Fibroblast of skin of scalp (primary cell): ENCODE measurements around the gene RHOBTB1. TPM values are rescaled to one million over a fixed set of nuclear protein-coding genes. Genes with fewer than 3 reads are reported as not detected.
"Not testable (repeated sequence)": the region's sequence is repeated elsewhere in the genome, so short reads cannot be mapped to it uniquely, and the experiment has no call there.

Source experiments
- DNase-seq: peaks from one replicate; pipeline ENCODE4 v3.0.0-alpha.2; 2013
- polyA plus RNA-seq, 2 experiments: library from polyadenylated mRNA; unstranded; fragments of 120-200 nt; gene quantifications; one replicate each; pipeline ENCODE4 v1.2.1, GENCODE V29; 2013; ENCODE audit not compliant: insufficient read length in 2 of 2

RHOBTB1 gene
- 17.2 TPM for polyA plus RNA-seq (2013, experiment 1 of 2; ENCODE audit: insufficient read length)
- 18.0 TPM for polyA plus RNA-seq (2013, experiment 2 of 2; ENCODE audit: insufficient read length)

DNA sequence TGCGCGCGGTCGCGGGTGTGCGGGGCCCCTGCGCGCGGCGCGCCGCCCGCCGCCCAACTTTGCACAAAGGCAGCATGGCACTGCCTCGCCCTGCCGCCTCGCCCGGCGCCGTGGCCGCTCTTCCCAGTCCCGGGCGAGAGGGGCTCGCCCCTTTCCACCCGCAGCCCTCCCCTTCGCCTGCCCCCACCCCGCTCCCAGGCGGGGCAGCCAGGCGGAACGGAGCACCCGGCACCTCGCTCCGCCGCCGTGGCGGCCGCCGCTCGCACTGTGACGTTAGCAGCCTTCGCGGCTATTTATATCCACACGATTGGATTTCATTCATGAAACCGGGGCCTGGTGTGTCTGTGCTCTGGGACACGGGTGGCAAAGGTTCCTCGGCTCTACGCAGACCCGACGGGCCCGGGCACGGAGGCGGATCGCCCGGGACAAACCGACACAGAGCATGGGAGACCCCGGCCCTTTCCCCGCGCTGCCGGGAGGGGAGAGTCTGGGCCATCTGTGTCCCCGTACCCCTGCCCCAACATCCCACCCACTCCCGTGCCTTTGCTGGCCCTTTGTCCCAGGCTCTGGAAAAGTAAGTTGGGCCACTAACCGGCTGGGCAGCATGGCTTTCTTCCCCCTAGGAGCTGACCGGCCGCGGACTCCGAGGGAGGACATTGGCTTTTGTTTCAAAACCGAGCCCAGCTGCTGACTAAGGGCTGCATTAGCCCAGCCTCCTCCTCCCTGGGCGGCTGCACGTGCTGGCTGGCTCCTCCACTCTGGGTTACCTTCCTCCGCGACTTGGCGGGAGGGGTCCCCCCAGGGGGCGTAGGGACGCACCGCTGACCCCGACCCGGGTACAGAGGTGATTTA is at the start of gene RHOBTB1:
TSS of gene RHOBTB1 (minus strand) at position 128 of the 852 bp plus-strand sequence. CDS start 32,643 bp downstream, outside the sequence.
- peak; percentile 88 for DNase-seq

GRCh38 chr10:60992636-60993035 is 48.7 kb upstream of the RHOBTB1 start:
- DNase-seq = peak; percentile 60

DNA sequence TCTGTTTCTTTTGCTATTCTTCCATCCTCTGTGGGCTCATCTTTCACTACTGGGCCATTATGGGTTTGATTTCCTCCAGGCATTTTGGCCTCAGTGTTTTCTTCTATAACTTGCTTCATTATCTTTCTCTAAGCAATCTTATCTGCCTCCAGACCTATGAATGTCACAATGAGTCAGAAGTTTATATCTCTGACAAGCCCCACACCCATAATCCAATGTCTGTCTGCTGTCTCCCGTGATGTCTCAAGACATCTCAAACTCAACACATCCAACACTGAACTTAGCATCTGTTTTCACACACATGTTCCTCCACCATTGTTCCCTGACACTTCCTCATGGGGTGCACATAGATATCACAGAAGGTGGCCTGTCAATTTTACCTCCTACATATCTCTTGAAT is 46.7 kb upstream of the RHOBTB1 start:
- DNase-seq = no peak

DNA sequence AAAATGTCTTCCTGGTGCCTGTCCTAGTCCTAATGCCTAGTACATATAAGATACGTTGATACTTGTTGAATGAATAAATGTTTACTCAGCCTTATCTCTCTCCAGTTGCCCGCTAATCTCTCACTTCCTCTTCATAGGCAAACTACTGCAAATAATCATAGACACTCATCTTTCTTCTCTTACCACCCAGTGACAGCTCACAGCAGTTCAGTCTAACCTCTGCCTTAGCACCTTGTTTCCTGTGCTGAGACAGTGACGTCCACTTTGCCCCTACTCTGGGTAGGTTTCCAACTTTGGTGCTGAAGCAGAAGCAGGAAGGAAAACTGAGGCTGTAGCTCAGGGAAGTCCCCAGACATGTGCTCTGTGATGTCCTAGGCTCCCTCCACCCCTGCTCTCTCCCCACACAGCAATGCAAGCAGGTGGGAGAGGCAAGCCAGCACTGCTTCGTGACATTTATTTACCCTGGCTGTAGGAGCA is 45.5 kb upstream of the RHOBTB1 start:
- no peak for DNase-seq

- no peak for DNase-seq
These were observed 42.8 kb upstream of the RHOBTB1 start for GRCh38 chr10:60986791-60987190.

DNA sequence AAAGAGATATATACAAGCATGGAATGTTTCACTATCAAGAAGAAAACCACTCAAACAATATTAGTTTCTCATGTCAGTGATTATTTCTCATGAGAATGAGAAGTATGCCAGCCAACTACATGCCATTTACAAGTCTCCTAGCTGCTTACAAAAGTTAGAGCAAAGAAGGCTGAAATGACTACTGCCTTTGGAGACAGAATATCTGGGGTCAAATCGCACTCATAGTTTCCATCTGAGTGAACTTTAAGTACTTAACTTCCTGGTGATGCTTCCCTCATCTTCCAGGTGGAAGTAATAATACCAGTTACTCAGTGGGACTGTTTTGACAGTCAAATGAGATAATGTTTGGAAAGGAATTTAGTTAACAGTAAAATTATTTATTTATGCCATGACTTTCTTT is 42.0 kb upstream of the RHOBTB1 start:
- DNase-seq = no peak

- DNase-seq = peak; percentile 71
These were observed 37.0 kb upstream of the RHOBTB1 start for GRCh38 chr10:60980997-60981396.

DNA sequence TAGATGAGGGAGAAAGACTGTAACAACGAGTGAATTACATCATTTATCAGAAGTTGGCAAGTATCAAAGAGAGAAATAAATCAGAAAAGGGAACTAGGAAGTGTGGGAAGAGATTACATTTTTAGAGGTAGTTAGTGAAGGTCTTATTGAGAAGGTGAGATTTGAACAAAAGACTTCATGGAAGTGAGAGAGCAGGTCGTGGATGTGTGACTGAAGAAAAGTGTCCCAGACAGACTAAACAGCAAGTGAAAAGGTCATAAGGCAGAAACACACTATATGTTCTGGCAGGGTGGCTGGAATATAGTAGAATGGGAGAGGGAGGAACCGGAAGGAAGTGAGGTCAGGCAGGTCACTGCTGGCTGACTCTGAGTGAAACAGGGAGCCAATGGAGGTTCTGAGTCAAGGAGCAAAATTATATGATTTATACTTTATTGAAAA is 35.7 kb upstream of the RHOBTB1 start:
- DNase-seq = no peak

GRCh38 chr10:60978287-60979115 is 34.5 kb upstream of the RHOBTB1 start:
- DNase-seq = peak; percentile 66

DNA sequence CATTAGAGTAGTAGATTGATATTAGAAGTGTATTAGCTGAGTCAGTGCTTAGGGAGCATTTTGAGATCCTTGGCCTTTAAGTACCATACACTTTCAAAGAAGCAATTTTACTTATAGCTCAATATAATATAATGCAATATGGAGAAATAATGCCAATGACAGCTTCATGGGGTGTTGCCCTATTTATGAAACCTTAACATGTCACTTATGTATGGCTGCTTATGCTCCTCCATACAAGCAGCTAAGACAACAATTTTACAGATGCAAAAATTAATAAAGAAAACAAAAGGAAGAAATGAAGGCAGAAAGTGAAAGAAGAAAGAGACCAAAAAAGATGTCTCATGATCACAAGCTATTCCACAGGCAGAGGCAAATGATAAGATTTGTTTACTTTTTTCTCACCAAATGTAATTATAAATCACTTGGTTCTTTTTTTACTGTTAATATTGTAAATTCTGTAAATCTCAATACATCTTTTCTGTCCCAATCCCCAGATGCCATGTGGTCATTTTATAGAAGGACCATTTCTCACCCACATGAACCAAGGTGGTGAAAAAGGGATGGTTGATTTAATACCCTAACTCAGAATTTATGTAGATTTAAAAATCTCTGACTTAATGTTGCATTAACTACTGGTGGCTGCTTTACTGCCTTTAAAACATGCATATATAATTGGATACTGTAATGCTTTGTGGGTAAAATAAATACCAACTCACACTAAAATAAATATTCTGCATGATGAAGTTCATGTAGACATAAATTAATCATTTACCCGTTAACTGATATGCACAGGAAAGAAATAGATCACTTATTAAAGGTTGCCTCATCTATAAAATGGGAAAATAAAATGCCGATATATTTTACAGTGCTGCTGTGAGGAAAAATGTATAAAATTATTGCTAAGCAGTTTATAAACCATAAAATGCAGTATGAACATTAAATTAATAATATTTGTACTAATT is 33.5 kb upstream of the RHOBTB1 start:
- no peak for DNase-seq

DNA sequence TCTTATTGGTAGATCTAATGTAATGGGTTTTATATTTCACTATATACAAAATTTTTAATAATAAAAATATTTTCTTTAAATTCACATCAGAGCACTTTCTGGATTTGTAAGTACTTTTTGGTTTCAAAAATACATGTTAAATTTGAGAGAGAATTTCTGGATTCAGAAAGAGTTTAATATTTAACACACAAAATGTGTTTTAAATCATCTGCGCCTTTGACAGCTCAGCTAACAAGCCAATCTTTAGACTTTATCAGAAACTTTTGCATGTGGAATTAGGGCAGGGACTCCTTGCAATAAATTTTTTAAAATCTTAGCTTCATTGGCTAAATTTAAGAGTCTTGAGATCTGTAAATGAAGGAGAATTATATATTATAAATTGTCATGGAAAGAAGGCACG is 32.7 kb upstream of the RHOBTB1 start:
- DNase-seq = no peak

- no peak for DNase-seq
These were observed 31.7 kb upstream of the RHOBTB1 start for GRCh38 chr10:60975716-60976115.

- peak; percentile 34 for DNase-seq
These were observed 30.6 kb upstream of the RHOBTB1 start for GRCh38 chr10:60974463-60975149.

- DNase-seq = no peak
These were observed 29.1 kb upstream of the RHOBTB1 start for GRCh38 chr10:60973086-60973485.

DNA sequence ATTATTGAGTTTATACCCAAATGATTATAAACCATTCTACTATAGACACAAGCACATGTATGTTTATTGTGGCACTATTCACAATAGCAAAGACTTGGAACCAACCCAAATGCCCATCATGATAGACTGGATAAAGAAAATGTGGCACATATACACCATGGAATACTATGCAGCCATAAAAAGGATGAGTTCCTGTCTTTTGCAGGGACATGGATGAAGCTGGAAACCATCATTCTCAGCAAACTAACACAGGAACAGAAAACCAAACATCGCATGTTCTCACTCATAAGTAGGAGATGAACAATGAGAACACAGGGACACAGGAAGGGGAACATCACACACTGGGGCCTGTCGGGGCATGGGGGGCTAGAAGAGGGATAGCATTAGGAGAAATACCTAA is 28.2 kb upstream of the RHOBTB1 start:
- DNase-seq = not testable (repeated sequence)

DNA sequence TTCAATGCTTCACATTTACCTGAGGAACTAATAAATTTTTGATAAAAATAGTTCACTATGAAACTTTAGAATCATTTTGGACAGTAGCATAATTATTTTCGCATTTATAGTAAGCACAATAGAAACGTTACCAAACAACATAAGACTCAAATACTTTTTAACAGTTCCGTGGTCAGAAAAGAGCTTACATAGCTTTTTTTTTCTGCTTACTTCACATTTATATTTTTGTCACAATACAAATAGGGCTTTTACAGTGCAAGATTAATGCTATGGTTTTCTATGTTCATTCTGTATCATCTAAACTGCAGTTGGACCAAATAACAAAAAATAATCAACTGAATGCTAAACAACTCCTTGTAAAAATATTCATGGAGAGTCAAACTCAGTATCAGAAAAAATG is 26.5 kb upstream of the RHOBTB1 start:
- DNase-seq = no peak

DNA sequence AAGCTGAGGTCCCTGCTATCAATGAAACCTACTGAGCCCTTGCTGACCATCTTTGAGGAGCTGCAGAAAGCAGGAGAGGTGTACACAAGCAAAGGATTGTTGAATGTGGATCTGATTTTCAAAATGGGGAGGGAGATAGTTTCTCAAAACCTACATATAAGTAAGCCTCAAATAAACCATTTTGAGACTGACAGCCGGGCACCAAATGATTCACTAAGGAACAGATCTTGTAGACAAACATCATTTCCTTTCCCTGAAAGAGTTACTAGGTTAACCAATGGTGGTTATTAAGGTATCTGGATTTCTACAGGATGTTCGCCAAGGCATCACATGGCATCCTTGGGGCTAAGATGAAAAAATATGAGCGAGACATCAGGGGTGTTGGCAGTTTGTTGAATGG is 24.5 kb upstream of the RHOBTB1 start:
- no peak for DNase-seq

GRCh38 chr10:60967854-60968484 is 24.0 kb upstream of the RHOBTB1 start:
- no peak for DNase-seq

DNA sequence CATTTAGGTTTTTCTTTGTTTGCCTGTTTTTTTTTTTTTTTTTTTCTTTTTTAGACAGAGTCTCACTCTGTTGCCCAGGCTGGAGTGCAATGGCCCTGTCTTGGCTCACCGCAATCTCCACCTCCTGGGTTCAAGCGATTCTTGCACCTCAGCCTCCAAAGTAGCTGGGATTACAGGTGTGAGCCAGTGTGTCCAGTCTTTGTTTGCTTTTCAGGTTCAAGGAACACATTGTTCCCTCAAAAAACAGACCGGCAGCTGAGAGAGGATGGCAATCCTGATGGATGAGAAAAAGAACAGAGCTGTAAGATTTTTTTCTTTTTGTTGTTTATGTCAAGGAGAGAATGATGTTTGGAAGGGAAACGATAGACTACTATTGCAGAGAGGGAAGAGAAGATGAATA is 23.3 kb upstream of the RHOBTB1 start:
- DNase-seq = no peak

- no peak for DNase-seq
These were observed 21.7 kb upstream of the RHOBTB1 start for GRCh38 chr10:60965696-60966095.
